HepG2 (cell line): ENCODE data around the gene DCTN2. TPM values are rescaled to one million over a fixed set of nuclear protein-coding genes. Genes with fewer than 3 reads are reported as not detected.

Experiments
- DNMT1 ChIP-seq: sonication (generic); formaldehyde crosslinking; IDR thresholded peaks from 2 replicates; pipeline ENCODE4 v1.5.1; 2020; ENCODE audit warnings: mild to moderate bottlenecking, missing genetic modification reagents
- KLF13 ChIP-seq: sonication (generic); formaldehyde crosslinking; IDR thresholded peaks from 2 replicates; pipeline ENCODE4 v1.4.0; 2020; ENCODE audit warnings: mild to moderate bottlenecking, missing genetic modification reagents
- SP4 ChIP-seq: sonication (generic); formaldehyde crosslinking; IDR thresholded peaks from 2 replicates; pipeline ENCODE4 v1.8.1; 2023; ENCODE audit warnings: mild to moderate bottlenecking, missing genetic modification reagents
- polyA plus RNA-seq, 8 experiments: library from polyadenylated mRNA; depleted of rRNA in 3 of 8; stranded (reverse) in 7 of 8; unstranded in 1 of 8; fragments of >200 nt; fragmentation: Illumina TruSeq in 4 of 8; extraction: Trizol in 4 of 8; gene quantifications; 2 replicates each; pipeline versions ENCODE4 v1.2.1 to v1.2.3, GENCODE V29; 2011 to 2016; ENCODE audit warnings: low read depth in 4 of 8, missing spikeins in 1 of 8, mixed read lengths in 1 of 8; ENCODE audit not compliant: insufficient read depth in 1 of 8
- total RNA-seq, 5 experiments: library from RNA; depleted of rRNA; stranded (reverse); fragments of >200 nt; fragmentation: Illumina TruSeq; extraction: Trizol; gene quantifications; 2 replicates each; pipeline ENCODE4 v1.2.3, GENCODE V29; 2016; ENCODE audit warnings: low read depth in 1 of 5
- TF ChIP-seq, protein P1 (sequence below): sonication (generic); formaldehyde crosslinking; IDR thresholded peaks from 2 replicates; pipeline ENCODE4 v1.4.0; 2020; ENCODE audit warnings: mild to moderate bottlenecking, missing genetic modification reagents, borderline replicate concordance
- TF ChIP-seq, protein P2 (sequence below): sonication (generic); formaldehyde crosslinking; conservative IDR thresholded peaks from 2 replicates; pipeline ENCODE4 v1.4.0; 2020; ENCODE audit warnings: missing genetic modification reagents
- TF ChIP-seq, protein P3 (sequence below): sonication (generic); formaldehyde crosslinking; IDR thresholded peaks from 2 replicates; pipeline ENCODE4 v1.5.0; 2020; ENCODE audit warnings: mild to moderate bottlenecking, missing genetic modification reagents, borderline replicate concordance
- TF ChIP-seq, protein P4 (sequence below): sonication (generic); formaldehyde crosslinking; IDR thresholded peaks from 2 replicates; pipeline ENCODE4 v1.4.0; 2020; ENCODE audit warnings: mild to moderate bottlenecking, low read depth, missing genetic modification reagents
- TF ChIP-seq, protein P5 (sequence below), 2 experiments: fragments of 450-650 bp in 1 of 2; sonication (generic) in 1 of 2; formaldehyde crosslinking; IDR thresholded peaks; 2 replicates each; pipeline versions ENCODE4 v1.5.0 to v1.8.0; 2020 to 2022; ENCODE audit warnings: mild to moderate bottlenecking in 1 of 2, missing genetic modification reagents in 1 of 2
- TF ChIP-seq, protein P6 (sequence below): sonication (generic); formaldehyde crosslinking; IDR thresholded peaks from 2 replicates; pipeline ENCODE4 v1.4.0; 2020; ENCODE audit warnings: low read depth, mild to moderate bottlenecking, missing genetic modification reagents
- TF ChIP-seq, protein P7 (sequence below): sonication (generic); formaldehyde crosslinking; IDR thresholded peaks from 2 replicates; pipeline ENCODE4 v1.4.0; 2020; ENCODE audit warnings: mild to moderate bottlenecking, missing genetic modification reagents

DCTN2 gene
- total and polyA plus RNA-seq, 2 of the 13 experiments (the other 11 are each of a cell fraction or from before 2014, with no cell fraction given), result 72.0 to 77.4 TPM

DNA sequence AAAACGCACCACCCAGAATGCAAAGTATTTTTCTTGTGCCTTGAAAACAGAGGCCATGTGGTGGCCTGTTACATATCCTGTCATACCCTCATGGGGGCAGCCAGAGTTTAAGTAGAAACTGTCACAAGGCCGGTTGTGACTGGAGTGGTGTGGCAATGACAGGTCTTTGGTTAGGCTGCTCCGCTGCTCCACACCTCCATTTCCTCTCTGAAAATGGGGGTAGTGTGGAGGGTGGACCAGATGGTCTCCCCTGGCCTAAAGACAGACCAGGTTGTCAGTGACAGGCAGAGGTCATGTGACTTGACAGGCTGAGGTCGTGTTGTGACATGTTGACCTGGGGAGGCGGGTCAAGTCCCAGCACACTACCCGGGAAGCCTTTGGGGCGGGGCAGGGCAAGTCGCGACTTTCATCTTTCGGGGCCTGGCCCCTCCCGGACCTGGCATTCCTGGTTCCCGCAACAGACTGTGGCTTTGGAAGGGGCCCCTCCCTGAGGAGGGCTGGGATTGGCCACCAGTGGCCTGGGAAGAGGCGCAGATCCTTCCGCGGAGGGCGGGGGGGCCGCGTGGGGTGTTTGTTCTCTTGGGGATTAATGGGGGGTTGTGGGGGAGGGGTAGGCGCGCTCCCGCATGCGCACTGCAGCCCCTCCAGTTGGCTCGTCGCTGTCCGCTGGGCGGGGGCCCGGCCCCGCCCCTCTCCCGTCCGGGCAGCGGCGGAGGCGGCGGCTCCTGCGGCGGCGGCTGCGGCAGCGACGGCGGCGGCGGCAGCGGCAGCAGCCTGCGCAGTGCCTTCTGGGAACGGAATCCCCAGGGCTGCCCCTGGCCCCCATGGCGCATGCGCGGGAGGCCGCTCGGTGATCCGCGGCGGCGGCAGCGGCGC, 24.7 kb downstream of the DCTN2 start, which contains the start of gene MBD6 (continued):
- TF ChIP-seq, protein P1, sequence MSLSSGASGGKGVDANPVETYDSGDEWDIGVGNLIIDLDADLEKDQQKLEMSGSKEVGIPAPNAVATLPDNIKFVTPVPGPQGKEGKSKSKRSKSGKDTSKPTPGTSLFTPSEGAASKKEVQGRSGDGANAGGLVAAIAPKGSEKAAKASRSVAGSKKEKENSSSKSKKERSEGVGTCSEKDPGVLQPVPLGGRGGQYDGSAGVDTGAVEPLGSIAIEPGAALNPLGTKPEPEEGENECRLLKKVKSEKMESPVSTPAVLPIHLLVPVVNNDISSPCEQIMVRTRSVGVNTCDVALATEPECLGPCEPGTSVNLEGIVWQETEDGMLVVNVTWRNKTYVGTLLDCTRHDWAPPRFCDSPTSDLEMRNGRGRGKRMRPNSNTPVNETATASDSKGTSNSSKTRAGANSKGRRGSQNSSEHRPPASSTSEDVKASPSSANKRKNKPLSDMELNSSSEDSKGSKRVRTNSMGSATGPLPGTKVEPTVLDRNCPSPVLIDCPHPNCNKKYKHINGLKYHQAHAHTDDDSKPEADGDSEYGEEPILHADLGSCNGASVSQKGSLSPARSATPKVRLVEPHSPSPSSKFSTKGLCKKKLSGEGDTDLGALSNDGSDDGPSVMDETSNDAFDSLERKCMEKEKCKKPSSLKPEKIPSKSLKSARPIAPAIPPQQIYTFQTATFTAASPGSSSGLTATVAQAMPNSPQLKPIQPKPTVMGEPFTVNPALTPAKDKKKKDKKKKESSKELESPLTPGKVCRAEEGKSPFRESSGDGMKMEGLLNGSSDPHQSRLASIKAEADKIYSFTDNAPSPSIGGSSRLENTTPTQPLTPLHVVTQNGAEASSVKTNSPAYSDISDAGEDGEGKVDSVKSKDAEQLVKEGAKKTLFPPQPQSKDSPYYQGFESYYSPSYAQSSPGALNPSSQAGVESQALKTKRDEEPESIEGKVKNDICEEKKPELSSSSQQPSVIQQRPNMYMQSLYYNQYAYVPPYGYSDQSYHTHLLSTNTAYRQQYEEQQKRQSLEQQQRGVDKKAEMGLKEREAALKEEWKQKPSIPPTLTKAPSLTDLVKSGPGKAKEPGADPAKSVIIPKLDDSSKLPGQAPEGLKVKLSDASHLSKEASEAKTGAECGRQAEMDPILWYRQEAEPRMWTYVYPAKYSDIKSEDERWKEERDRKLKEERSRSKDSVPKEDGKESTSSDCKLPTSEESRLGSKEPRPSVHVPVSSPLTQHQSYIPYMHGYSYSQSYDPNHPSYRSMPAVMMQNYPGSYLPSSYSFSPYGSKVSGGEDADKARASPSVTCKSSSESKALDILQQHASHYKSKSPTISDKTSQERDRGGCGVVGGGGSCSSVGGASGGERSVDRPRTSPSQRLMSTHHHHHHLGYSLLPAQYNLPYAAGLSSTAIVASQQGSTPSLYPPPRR, result peak; percentile 87
- TF ChIP-seq, protein P2, sequence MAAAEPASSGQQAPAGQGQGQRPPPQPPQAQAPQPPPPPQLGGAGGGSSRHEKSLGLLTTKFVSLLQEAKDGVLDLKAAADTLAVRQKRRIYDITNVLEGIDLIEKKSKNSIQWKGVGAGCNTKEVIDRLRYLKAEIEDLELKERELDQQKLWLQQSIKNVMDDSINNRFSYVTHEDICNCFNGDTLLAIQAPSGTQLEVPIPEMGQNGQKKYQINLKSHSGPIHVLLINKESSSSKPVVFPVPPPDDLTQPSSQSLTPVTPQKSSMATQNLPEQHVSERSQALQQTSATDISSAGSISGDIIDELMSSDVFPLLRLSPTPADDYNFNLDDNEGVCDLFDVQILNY (CRISPR knock-in tag), result 0 out of 2 replicates have a peak, but pooled peaks have one; percentile 15
- peak; percentile 55; the same call in 1 of the 2 replicates for TF ChIP-seq SP4 (CRISPR knock-in tag)
- TF ChIP-seq KLF13 (CRISPR knock-in tag), result no peak
- TF ChIP-seq, protein P3, sequence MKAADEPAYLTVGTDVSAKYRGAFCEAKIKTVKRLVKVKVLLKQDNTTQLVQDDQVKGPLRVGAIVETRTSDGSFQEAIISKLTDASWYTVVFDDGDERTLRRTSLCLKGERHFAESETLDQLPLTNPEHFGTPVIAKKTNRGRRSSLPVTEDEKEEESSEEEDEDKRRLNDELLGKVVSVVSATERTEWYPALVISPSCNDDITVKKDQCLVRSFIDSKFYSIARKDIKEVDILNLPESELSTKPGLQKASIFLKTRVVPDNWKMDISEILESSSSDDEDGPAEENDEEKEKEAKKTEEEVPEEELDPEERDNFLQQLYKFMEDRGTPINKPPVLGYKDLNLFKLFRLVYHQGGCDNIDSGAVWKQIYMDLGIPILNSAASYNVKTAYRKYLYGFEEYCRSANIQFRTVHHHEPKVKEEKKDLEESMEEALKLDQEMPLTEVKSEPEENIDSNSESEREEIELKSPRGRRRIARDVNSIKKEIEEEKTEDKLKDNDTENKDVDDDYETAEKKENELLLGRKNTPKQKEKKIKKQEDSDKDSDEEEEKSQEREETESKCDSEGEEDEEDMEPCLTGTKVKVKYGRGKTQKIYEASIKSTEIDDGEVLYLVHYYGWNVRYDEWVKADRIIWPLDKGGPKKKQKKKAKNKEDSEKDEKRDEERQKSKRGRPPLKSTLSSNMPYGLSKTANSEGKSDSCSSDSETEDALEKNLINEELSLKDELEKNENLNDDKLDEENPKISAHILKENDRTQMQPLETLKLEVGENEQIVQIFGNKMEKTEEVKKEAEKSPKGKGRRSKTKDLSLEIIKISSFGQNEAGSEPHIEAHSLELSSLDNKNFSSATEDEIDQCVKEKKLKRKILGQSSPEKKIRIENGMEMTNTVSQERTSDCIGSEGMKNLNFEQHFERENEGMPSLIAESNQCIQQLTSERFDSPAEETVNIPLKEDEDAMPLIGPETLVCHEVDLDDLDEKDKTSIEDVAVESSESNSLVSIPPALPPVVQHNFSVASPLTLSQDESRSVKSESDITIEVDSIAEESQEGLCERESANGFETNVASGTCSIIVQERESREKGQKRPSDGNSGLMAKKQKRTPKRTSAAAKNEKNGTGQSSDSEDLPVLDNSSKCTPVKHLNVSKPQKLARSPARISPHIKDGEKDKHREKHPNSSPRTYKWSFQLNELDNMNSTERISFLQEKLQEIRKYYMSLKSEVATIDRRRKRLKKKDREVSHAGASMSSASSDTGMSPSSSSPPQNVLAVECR (CRISPR knock-in tag), result peak; percentile 97
- TF ChIP-seq, protein P4, sequence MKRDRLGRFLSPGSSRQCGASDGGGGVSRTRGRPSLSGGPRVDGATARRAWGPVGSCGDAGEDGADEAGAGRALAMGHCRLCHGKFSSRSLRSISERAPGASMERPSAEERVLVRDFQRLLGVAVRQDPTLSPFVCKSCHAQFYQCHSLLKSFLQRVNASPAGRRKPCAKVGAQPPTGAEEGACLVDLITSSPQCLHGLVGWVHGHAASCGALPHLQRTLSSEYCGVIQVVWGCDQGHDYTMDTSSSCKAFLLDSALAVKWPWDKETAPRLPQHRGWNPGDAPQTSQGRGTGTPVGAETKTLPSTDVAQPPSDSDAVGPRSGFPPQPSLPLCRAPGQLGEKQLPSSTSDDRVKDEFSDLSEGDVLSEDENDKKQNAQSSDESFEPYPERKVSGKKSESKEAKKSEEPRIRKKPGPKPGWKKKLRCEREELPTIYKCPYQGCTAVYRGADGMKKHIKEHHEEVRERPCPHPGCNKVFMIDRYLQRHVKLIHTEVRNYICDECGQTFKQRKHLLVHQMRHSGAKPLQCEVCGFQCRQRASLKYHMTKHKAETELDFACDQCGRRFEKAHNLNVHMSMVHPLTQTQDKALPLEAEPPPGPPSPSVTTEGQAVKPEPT, result peak; percentile 69; the same call in 1 of the 2 replicates
- TF ChIP-seq, protein P5, sequence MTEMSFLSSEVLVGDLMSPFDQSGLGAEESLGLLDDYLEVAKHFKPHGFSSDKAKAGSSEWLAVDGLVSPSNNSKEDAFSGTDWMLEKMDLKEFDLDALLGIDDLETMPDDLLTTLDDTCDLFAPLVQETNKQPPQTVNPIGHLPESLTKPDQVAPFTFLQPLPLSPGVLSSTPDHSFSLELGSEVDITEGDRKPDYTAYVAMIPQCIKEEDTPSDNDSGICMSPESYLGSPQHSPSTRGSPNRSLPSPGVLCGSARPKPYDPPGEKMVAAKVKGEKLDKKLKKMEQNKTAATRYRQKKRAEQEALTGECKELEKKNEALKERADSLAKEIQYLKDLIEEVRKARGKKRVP (CRISPR knock-in tag; IDR thresholded peaks at IDR 0.05), result peak in 1 of 2 experiments; percentile 89; a peak in 2 of 4 replicates
- TF ChIP-seq, protein P6, sequence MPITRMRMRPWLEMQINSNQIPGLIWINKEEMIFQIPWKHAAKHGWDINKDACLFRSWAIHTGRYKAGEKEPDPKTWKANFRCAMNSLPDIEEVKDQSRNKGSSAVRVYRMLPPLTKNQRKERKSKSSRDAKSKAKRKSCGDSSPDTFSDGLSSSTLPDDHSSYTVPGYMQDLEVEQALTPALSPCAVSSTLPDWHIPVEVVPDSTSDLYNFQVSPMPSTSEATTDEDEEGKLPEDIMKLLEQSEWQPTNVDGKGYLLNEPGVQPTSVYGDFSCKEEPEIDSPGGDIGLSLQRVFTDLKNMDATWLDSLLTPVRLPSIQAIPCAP (CRISPR knock-in tag), result 0 out of 2 replicates have a peak, but pooled peaks have one; percentile 66
- TF ChIP-seq DNMT1 (CRISPR knock-in tag), result no peak
- TF ChIP-seq, protein P7, sequence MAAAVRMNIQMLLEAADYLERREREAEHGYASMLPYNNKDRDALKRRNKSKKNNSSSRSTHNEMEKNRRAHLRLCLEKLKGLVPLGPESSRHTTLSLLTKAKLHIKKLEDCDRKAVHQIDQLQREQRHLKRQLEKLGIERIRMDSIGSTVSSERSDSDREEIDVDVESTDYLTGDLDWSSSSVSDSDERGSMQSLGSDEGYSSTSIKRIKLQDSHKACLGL, result peak; percentile 47
